GM23248 (cell line): ENCODE results near the gene NPY4R2.
"Not testable (repeated sequence)": the region's sequence is repeated elsewhere in the genome, so short reads cannot be mapped to it uniquely, and the experiment has no call there.

Source experiments
- EZH2 ChIP-seq: fragments of 200-600 bp; sonication (generic); IDR thresholded peaks from 2 replicates; pipeline ENCODE4 v1.6.1; 2018; ENCODE audit warnings: antibody characterized with exemption, mild to moderate bottlenecking; ENCODE audit not compliant: insufficient read depth, poor library complexity, severe bottlenecking
- EZH2phosphoT487 ChIP-seq: fragments of 200-600 bp; sonication (generic); IDR thresholded peaks from 2 replicates; pipeline ENCODE4 v1.6.1; 2018; ENCODE audit warnings: antibody characterized with exemption, moderate library complexity, mild to moderate bottlenecking, low read depth; ENCODE audit not compliant: insufficient read depth

- TF ChIP-seq EZH2, EZH2phosphoT487: not testable (repeated sequence)
Observed at GRCh38 chr10:47937634-47938033, 19.2 kb downstream of the NPY4R2 start.
